ENCODE data around the gene YJEFN3. TPM values are rescaled to one million over a fixed set of nuclear protein-coding genes. Genes with fewer than 3 reads are reported as not detected.

The YJEFN3 gene
- total RNA-seq, 1 experiment from 2014 or later, result 11.1 TPM

- ATAC-seq (peak; percentile 57), DNase-seq (ENCODE audit: low spot score) (peak; percentile 92)
- ChIA-PET POLR2A (interaction anchor here (0.6 to 1.5 kb wide), 6 partner anchors 9 to 594 kb away, joined by 3 to 10 read pairs (median 5); partner anchors contain the start of gene NDUFA13), CTCF (interaction anchor here (0.6 to 14.4 kb wide), 45 partner anchors 9 to 635 kb away, joined by 3 to 408 read pairs (median 5); partner anchors contain the start of genes ATP13A1, GATAD2A, GMIP and LPAR2)
- Mint-ChIP-seq H3K27me3 (ENCODE audit: low read depth) (peaks cover 8% of the 10 kb centered on the region), H3K27ac (no peak overlapping the region), H3K4me1 (peaks cover 21% of the 10 kb centered on the region), H3K9me3 (no peaks in the 10 kb centered on the region), H3K4me3 (no peak overlapping the region), H3K36me3 (peaks cover 3% of the 10 kb centered on the region; the same call in 1 of the 2 replicates)
- TF ChIP-seq ETV6 (CRISPR knock-in tag; IDR thresholded peaks at IDR 0.05), result peak; percentile 69
- TF ChIP-seq MAX (CRISPR knock-in tag; IDR thresholded peaks at IDR 0.05), result 0 out of 2 replicates have a peak, but pooled peaks have one; percentile 47
- peak; percentile 55; the same call in 1 of the 2 replicates for TF ChIP-seq SP1 (CRISPR knock-in tag; conservative IDR thresholded peaks at IDR 0.05)
- peak; percentile 46; the same call in 1 of the 2 replicates for TF ChIP-seq ZNF317 (CRISPR knock-in tag; IDR thresholded peaks at IDR 0.05; ENCODE audit: borderline replicate concordance, low read depth)
- no peak for TF ChIP-seq ZNF416 (CRISPR knock-in tag; IDR thresholded peaks at IDR 0.05)
- TF ChIP-seq CTCF (IDR thresholded peaks at IDR 0.05), result peak; percentile 92
- no peak for TF ChIP-seq JAZF1 (CRISPR knock-in tag; IDR thresholded peaks at IDR 0.05)
- TF ChIP-seq USF1 (CRISPR knock-in tag; IDR thresholded peaks at IDR 0.05), result peak; percentile 15; the same call in 1 of the 2 replicates
- TF ChIP-seq FOXP4 (CRISPR knock-in tag; IDR thresholded peaks at IDR 0.05), result 0 out of 2 replicates have a peak, but pooled peaks have one; percentile 42
- 0 out of 2 replicates have a peak, but pooled peaks have one; percentile 47 for TF ChIP-seq PRRX2 (CRISPR knock-in tag; IDR thresholded peaks at IDR 0.05)
- no peak for TF ChIP-seq ZMAT4 (CRISPR knock-in tag; IDR thresholded peaks at IDR 0.05)
Measured at GRCh38 chr19:19531951-19532805, 3.5 kb downstream of the YJEFN3 start.

- Mint-ChIP-seq H3K27ac (no peak overlapping the region), H3K27me3 (ENCODE audit: low read depth) (peaks cover 14% of the 10 kb centered on the region), H3K4me1 (peaks cover 21% of the 10 kb centered on the region), H3K4me3 (no peak overlapping the region), H3K9me3 (no peaks in the 10 kb centered on the region), H3K36me3 (peaks cover 3% of the 10 kb centered on the region; the same call in 1 of the 2 replicates)
- POLR2A ChIA-PET, result interaction anchor here (0.7 to 1.5 kb wide), 4 partner anchors 8 to 112 kb away, joined by 3 to 10 read pairs (median 4); partner anchors contain the start of gene NDUFA13
- ATAC-seq (no peak), DNase-seq (ENCODE audit: low spot score) (no peak)
- CTCF ChIA-PET, result interaction anchor here (0.6 to 14.4 kb wide), 42 partner anchors 8 to 406 kb away, joined by 3 to 408 read pairs (median 5); partner anchors contain the start of genes ATP13A1, GATAD2A, GMIP and LPAR2
- TF ChIP-seq ESRRA (CRISPR knock-in tag; IDR thresholded peaks at IDR 0.05; ENCODE audit: borderline replicate concordance) (no peak), PRRX2 (CRISPR knock-in tag; IDR thresholded peaks at IDR 0.05) (no peak), MXD4 (CRISPR knock-in tag; IDR thresholded peaks at IDR 0.05; ENCODE audit: borderline replicate concordance) (no peak), FOXK1 (CRISPR knock-in tag; IDR thresholded peaks at IDR 0.05) (no peak), GTF2I (CRISPR knock-in tag; conservative IDR thresholded peaks at IDR 0.05) (no peak), USF1 (CRISPR knock-in tag; IDR thresholded peaks at IDR 0.05) (0 out of 2 replicates have a peak, but pooled peaks have one; percentile 8), HMGXB4 (CRISPR knock-in tag; IDR thresholded peaks at IDR 0.05) (0 out of 2 replicates have a peak, but pooled peaks have one; percentile 38), ZNF263 (CRISPR knock-in tag; IDR thresholded peaks at IDR 0.05; ENCODE audit: low read depth) (peak; percentile 73)
Measured at GRCh38 chr19:19532806-19533701, 4.3 kb downstream of the YJEFN3 start.
